Activated CD4-positive, alpha-beta T cell treated with anti-CD3 and anti-CD28 coated beads for 36 hours (primary cell): ENCODE data around the gene PVR. TPM values are rescaled to one million over a fixed set of nuclear protein-coding genes. Genes with fewer than 3 reads are reported as not detected.

Experiments used
- ATAC-seq: fragments of 200-7000 bp; cut with Tn5 transposase; one replicate; pipeline ENCODE4 v1.10.0; 2021; ENCODE audit warnings: mild to moderate bottlenecking, moderate library complexity
- CTCF ChIA-PET: fragments of 350-600 bp; sonication (Branson Sonifier 250); formaldehyde crosslinking; loops from one replicate; lab custom pipeline; 2021; ENCODE audit warnings: antibody characterized with exemption; lab: Charles Lee
- POLR2A ChIA-PET: fragments of 350-600 bp; sonication (Branson Sonifier 250); formaldehyde crosslinking; loops from one replicate; lab custom pipeline; 2021; ENCODE audit warnings: antibody characterized with exemption, inconsistent platforms; lab: Charles Lee
- DNase-seq: peaks from one replicate; pipeline ENCODE4 v3.0.0-alpha.2; 2020
- H3K27ac Mint-ChIP-seq: one replicate; pipeline ENCODE4 v1.8.0; 2021; ENCODE audit warnings: mixed read lengths
- H3K27me3 Mint-ChIP-seq: one replicate; pipeline ENCODE4 v1.8.0; 2021; ENCODE audit warnings: mixed read lengths
- H3K36me3 Mint-ChIP-seq: one replicate; pipeline ENCODE4 v1.8.0; 2021; ENCODE audit warnings: low read depth, mixed read lengths
- H3K4me1 Mint-ChIP-seq: one replicate; pipeline ENCODE4 v1.8.0; 2021; ENCODE audit warnings: mixed read lengths
- H3K4me3 Mint-ChIP-seq: one replicate; pipeline ENCODE4 v1.8.0; 2021; ENCODE audit warnings: mild to moderate bottlenecking, moderate library complexity, mixed read lengths
- H3K9me3 Mint-ChIP-seq: one replicate; pipeline ENCODE4 v1.8.0; 2021; ENCODE audit warnings: low read depth, mixed read lengths
- intact Hi-C, 2 experiments: fragments of 100-400 bp; cut with DNase I in 1 of 2; cut with micrococcal nuclease in 1 of 2; formaldehyde crosslinking; loops; one replicate each; pipeline versions ENCODE4 v1.14.2 to v1.15.1; 2022 to 2024; cut with DNase I, micrococcal nuclease
- total RNA-seq, 2 experiments: library from RNA; stranded (reverse); gene quantifications; one replicate each; pipeline ENCODE4 v1.2.3, GENCODE V29; 2021

Gene PVR
- total RNA-seq, 2 experiments from 2014 or later = 10.9 to 11.3 TPM

DNA sequence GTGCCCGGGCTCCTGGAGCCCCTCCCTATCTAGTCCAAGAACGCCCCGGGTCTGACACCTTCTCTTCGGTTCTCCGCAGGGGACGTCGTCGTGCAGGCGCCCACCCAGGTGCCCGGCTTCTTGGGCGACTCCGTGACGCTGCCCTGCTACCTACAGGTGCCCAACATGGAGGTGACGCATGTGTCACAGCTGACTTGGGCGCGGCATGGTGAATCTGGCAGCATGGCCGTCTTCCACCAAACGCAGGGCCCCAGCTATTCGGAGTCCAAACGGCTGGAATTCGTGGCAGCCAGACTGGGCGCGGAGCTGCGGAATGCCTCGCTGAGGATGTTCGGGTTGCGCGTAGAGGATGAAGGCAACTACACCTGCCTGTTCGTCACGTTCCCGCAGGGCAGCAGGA is 3.4 kb downstream of the PVR start:
- no peaks in the 10 kb centered on the region for H3K9me3 Mint-ChIP-seq
- peaks cover 12% of the 10 kb centered on the region for H3K27me3 Mint-ChIP-seq
- intact Hi-C loops = no loop called here
- ChIA-PET CTCF (interaction anchor here (1.9 kb wide), 1 partner anchor 70 kb away, joined by 4 read pairs; no protein-coding TSS in a partner anchor), POLR2A (no interaction called here)
- DNase-seq (no peak), ATAC-seq (no peak)
- peaks cover 4% of the 10 kb centered on the region for H3K36me3 Mint-ChIP-seq
- no peak overlapping the region for H3K27ac Mint-ChIP-seq
- H3K4me3 Mint-ChIP-seq = no peak overlapping the region
- peaks cover 4% of the 10 kb centered on the region for H3K4me1 Mint-ChIP-seq

DNA sequence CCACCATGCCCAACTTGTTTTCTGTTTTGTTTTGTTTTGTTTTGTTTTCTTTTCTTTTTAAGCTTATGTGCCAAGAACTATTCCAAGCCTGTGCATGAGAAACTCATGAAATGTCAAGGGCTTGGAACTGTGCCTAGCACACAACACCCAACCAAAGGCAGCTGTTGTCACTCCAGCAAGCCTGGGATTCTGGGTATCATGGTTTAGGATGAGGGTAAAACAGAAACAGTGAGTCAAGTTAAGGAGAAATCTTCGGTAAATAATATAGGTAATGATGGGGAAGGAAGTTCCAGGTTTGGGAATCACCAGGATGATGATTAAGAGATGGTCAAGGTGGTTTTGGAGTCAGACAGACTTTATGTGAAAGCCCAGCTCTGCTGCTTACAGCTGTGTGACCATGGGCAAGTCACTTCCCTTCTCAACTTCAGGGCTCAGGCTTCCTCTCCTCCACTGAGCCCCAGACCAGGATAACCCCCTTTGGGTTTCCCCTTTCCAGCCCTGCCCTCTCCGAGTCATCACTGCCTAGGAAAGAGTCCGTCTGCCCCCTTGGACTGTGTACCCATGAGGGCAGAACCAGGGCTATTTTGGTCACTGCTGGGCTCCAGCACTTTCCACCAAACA is 5.0 kb downstream of the PVR start:
- ATAC-seq (no peak), DNase-seq (no peak)
- H3K4me3 Mint-ChIP-seq = no peak overlapping the region
- no peaks in the 10 kb centered on the region for H3K9me3 Mint-ChIP-seq
- intact Hi-C loops = no loop called here
- CTCF ChIA-PET = interaction anchor here (0.9 to 2.1 kb wide), 5 partner anchors 9 to 1222 kb away, joined by 3 to 10 read pairs (median 4); no protein-coding TSS in a partner anchor
- POLR2A ChIA-PET = interaction anchor here (0.5 to 0.6 kb wide), 2 partner anchors 14 to 15 kb away, joined by 3 read pairs; no protein-coding TSS in a partner anchor
- H3K27me3 Mint-ChIP-seq = peaks cover 7% of the 10 kb centered on the region
- H3K36me3 Mint-ChIP-seq = peaks cover 4% of the 10 kb centered on the region
- no peak overlapping the region for H3K27ac Mint-ChIP-seq
- H3K4me1 Mint-ChIP-seq = no peaks in the 10 kb centered on the region

DNA sequence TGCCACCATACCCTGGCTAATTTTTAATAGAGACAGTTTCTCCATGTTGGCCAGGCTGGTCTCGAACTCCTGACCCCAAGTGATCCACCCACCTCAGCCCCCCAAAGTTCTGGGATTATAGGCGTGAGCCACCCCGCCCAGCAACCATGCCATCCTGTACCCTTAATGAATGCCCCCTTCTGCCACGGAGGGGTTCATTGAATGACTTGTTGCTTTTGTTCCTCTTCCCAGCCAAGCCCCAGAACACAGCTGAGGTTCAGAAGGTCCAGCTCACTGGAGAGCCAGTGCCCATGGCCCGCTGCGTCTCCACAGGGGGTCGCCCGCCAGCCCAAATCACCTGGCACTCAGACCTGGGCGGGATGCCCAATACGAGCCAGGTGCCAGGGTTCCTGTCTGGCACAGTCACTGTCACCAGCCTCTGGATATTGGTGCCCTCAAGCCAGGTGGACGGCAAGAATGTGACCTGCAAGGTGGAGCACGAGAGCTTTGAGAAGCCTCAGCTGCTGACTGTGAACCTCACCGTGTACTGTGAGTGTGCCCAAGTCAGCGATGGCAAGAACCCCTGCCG is 6.0 kb downstream of the PVR start:
- POLR2A ChIA-PET = no interaction called here
- no peak overlapping the region for H3K27ac Mint-ChIP-seq

DNA sequence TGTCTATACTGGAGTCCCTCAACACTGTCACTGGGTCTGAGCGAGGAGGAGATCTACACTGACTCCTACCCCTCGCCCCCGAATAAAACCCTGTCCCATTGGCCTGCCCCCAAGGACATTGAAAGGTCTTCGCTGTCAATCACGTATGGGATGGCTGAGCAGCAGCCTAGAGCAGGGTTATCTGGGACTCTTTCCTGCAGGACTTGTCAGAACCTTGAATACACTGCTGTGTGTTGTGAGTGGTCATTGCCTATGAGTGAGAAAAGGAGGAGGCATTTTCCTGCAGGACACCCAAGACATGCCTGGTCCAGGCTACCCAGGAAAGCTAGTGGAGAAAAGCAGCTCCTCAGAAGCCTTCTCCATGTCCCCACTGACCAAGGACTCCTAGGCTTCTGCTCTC is 9.6 kb downstream of the PVR start:
- Mint-ChIP-seq H3K27me3 (no peaks in the 10 kb centered on the region), H3K4me3 (no peak overlapping the region), H3K4me1 (peaks cover 11% of the 10 kb centered on the region), H3K9me3 (no peaks in the 10 kb centered on the region), H3K36me3 (peaks cover 19% of the 10 kb centered on the region), H3K27ac (no peak overlapping the region)
- ATAC-seq (no peak), DNase-seq (no peak)
- POLR2A ChIA-PET = no interaction called here
- intact Hi-C loops = no loop called here
- CTCF ChIA-PET = interaction anchor here (1.2 to 2.1 kb wide), 4 partner anchors 55 to 118 kb away, joined by 3 to 10 read pairs (median 6); no protein-coding TSS in a partner anchor

More for the DNA sequence above, 6.0 kb downstream of the PVR start:
- CTCF ChIA-PET = interaction anchor here (1.6 to 2.1 kb wide), 2 partner anchors 79 to 121 kb away, joined by 3 to 10 read pairs; no protein-coding TSS in a partner anchor
- ATAC-seq (no peak), DNase-seq (no peak)
- Mint-ChIP-seq H3K36me3 (peaks cover 7% of the 10 kb centered on the region), H3K4me3 (no peak overlapping the region), H3K4me1 (peaks cover 5% of the 10 kb centered on the region), H3K27me3 (peaks cover 7% of the 10 kb centered on the region), H3K9me3 (no peaks in the 10 kb centered on the region)
- intact Hi-C loops = no loop called here

DNA sequence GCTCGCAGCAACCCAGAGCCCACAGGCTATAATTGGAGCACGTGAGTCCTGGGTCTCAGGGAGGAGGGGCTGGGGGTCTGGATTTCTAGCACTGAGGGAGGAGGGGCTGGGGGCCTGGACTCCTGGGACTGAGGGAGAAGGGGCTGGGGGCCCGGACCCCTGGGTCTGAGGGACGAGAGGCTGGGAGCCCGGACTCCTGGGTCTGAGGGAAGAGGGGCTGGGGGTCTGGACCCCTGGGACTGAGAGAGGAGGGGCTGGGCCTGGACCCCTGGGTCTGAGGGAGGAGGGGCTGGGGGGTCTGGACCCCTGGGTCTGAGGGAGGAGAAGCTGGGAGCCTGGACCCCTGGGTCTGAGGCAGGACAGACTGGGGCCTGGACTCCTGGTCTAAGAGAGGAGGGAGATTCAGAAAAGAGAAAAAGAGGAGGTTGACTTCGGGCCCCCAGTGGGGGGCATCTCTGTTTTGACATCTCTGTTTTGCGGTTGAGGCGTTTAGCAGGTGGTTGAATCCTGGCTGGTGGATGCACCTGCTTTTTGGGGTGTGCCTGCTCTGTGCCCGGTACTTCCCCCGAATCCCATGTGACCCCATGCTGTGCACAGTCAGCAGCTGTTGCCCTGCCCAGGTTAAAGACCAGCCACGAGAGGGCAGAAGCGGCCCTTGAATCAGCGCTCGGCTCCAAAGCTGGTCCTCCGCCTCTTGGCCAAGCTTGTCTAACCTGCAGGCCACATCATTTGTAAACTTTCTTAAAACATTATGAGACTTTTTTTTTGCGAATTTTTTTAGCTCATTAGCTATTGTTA is 10.5 kb downstream of the PVR start:
- Mint-ChIP-seq H3K9me3 (no peaks in the 10 kb centered on the region), H3K27ac (no peak overlapping the region), H3K4me1 (peaks cover 11% of the 10 kb centered on the region), H3K36me3 (peaks cover 19% of the 10 kb centered on the region), H3K27me3 (no peaks in the 10 kb centered on the region), H3K4me3 (no peak overlapping the region)
- ChIA-PET CTCF (interaction anchor here (0.5 to 2.1 kb wide), 20 partner anchors 8 to 1398 kb away, joined by 3 to 10 read pairs (median 3); partner anchors contain the start of gene PVR), POLR2A (interaction anchor here (0.7 kb wide), 2 partner anchors 31 to 94 kb away, joined by 5 to 6 read pairs; no protein-coding TSS in a partner anchor)
- intact Hi-C loops = loop anchor here in 1 of 2 experiments (1.0 to 2.0 kb wide), 4 partner anchors 39 to 191 kb away; no protein-coding TSS in a partner anchor
- DNase-seq (peak; percentile 89), ATAC-seq (peak; percentile 97)

DNA sequence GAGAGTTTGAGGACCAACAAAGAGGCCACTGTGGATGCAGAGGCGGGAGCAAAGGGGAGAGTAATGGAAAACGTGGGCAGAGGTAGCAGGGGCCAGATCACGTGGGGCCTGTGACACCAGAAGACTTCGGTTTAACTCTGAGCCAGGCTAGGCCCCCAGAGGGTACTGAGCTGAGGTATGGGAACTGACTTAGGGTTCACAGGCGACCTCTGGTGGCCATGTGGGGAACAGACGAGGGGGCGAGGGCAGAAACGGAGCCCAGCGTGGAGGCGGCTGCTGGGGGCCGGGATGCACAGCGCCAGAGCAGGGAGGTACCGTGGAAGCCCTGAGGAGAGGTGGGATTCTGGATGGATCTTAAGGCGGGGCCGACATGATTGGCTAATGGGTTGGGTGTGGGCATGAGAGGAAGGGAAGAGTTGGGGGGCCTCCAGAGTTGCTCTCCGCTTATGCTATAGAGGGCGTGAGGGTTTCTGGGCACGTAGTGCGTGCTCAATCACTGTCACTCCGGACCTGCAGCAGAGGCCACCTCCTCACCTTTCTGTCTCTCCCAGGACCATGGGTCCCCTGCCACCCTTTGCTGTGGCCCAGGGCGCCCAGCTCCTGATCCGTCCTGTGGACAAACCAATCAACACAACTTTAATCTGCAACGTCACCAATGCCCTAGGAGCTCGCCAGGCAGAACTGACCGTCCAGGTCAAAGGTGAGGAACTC is 13.7 kb downstream of the PVR start:
- ChIA-PET CTCF (interaction anchor here (0.6 to 3.1 kb wide), 15 partner anchors 9 to 114 kb away, joined by 3 to 35 read pairs (median 4); partner anchors contain the start of gene PVR), POLR2A (no interaction called here)
- intact Hi-C loops = loop anchor here (1.0 kb wide), 2 partner anchors 80 to 86 kb away; no protein-coding TSS in a partner anchor
- Mint-ChIP-seq H3K9me3 (no peaks in the 10 kb centered on the region), H3K4me1 (peaks cover 11% of the 10 kb centered on the region), H3K27me3 (no peaks in the 10 kb centered on the region), H3K36me3 (peaks cover 15% of the 10 kb centered on the region), H3K4me3 (no peak overlapping the region), H3K27ac (no peak overlapping the region)
- ATAC-seq (peak; percentile 71), DNase-seq (peak; percentile 85)

DNA sequence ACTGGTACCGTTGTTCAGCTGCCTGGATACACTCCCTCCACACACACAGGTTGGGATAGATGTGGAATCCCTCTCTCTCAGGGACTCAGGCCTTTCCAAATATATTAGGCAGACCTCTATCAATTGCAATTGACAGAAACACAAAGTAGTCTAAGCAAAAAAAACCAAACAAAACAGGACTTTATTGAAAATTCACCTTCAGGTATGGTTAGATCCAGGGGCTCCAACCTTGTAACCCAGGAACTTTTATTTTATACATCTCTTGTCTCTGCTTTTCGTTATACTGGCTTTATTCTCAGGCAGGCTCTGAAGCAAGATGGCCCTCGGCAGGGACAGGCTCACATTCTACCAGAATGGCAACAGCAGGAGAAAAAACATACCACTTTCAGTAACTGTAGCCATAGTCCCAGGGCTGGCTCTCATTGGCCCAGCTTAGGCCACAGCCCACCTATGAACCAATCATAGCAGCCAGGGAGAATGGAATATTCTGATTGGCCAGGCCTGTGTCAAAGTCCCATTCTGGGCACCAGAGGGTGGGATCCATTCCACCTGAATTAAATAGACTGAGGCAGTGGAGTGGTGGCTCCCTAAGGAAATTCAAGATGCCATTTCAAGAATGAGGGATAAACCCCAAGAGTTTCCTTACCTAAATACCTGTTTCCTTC is 14.5 kb downstream of the PVR start:
- POLR2A ChIA-PET = no interaction called here
- Mint-ChIP-seq H3K4me3 (no peak overlapping the region), H3K27ac (no peak overlapping the region), H3K36me3 (peaks cover 15% of the 10 kb centered on the region), H3K9me3 (no peaks in the 10 kb centered on the region), H3K27me3 (no peaks in the 10 kb centered on the region), H3K4me1 (peaks cover 11% of the 10 kb centered on the region)
- CTCF ChIA-PET = interaction anchor here (0.5 to 3.1 kb wide), 9 partner anchors 10 to 1379 kb away, joined by 3 to 35 read pairs (median 6); no protein-coding TSS in a partner anchor
- ATAC-seq (no peak), DNase-seq (no peak)
- intact Hi-C loops = no loop called here

DNA sequence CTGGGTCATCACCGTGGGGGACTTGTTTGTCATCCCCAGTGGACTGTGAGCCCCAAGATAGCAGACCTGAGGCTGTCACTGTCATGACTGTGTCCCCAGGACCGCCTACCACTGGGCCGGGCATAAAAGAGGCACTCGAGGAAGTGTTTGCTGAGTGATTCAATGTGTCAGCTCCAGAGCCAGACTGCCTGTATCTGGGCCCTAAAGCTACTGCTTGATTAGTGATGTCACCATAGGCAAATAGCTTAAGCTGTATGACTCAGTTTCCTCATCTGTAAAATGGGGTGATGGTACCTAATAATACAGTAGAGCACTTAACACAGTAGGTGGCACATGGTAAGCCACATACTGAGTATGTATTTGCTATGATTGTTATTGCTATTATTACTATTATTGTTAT is 16.4 kb downstream of the PVR start:
- no peak overlapping the region for H3K4me3 Mint-ChIP-seq
- no peak overlapping the region for H3K27ac Mint-ChIP-seq
- CTCF ChIA-PET = interaction anchor here (0.6 to 2.0 kb wide), 3 partner anchors 52 to 89 kb away, joined by 3 to 6 read pairs (median 3); no protein-coding TSS in a partner anchor
- peaks cover 5% of the 10 kb centered on the region for H3K4me1 Mint-ChIP-seq
- H3K9me3 Mint-ChIP-seq = no peaks in the 10 kb centered on the region
- POLR2A ChIA-PET = no interaction called here
- DNase-seq (no peak), ATAC-seq (no peak)
- no peaks in the 10 kb centered on the region for H3K27me3 Mint-ChIP-seq
- peaks cover 11% of the 10 kb centered on the region for H3K36me3 Mint-ChIP-seq
- intact Hi-C loops = no loop called here

DNA sequence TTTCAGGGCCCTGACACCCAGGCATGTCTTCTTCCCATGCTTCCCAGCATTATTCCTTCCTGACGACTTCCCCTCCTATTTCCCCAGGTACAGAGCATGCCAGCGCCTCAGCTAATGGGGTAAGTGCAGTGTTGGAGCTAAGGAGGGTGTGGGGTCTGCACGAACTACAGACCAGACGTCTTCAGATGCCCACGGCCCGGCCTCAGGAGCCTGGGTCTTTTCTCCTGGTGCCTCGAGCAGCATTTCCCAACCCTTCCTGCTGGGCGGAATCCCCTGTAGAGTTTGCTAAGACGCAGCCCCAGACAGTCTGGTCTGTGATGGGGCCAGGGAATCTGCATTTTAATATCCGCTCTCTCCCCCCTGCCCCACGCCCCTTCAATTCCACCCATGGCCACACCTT is 17.5 kb downstream of the PVR start:
- Mint-ChIP-seq H3K27me3 (no peaks in the 10 kb centered on the region), H3K9me3 (no peaks in the 10 kb centered on the region), H3K4me3 (no peak overlapping the region), H3K27ac (no peak overlapping the region), H3K36me3 (peaks cover 7% of the 10 kb centered on the region), H3K4me1 (peaks cover 5% of the 10 kb centered on the region)
- ChIA-PET CTCF (interaction anchor here (1.0 kb wide), 1 partner anchor 78 kb away, joined by 3 read pairs; no protein-coding TSS in a partner anchor), POLR2A (no interaction called here)
- ATAC-seq = no peak
- intact Hi-C loops = no loop called here
- no peak for DNase-seq

DNA sequence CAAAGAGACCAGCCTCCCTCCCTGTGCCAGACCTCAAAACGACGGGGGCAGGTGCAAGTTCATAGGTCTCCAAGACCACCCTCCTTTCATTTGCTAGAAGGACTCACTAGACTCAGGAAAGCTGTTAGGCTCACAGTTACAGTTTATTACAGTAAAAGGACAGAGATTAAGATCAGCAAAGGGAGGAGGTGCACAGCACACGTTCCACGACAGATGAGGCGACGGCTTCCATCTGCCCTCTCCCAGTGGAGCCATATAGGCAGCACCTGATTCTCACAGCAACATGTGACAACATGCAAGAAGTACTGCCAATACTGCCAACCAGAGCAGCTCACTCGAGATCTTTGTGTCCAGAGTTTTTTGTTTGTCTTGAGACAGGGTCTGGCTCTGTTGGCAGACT is 18.2 kb downstream of the PVR start:
- peaks cover 5% of the 10 kb centered on the region for H3K4me1 Mint-ChIP-seq
- intact Hi-C loops = no loop called here

More for the DNA sequence above, 18.2 kb downstream of the PVR start:
- ATAC-seq = no peak
- no peaks in the 10 kb centered on the region for H3K27me3 Mint-ChIP-seq
- no peaks in the 10 kb centered on the region for H3K9me3 Mint-ChIP-seq
- no peak overlapping the region for H3K27ac Mint-ChIP-seq
- H3K36me3 Mint-ChIP-seq = peaks cover 3% of the 10 kb centered on the region
- H3K4me3 Mint-ChIP-seq = no peak overlapping the region
- no peak for DNase-seq
- ChIA-PET CTCF (interaction anchor here (0.6 to 1.7 kb wide), 4 partner anchors 11 to 79 kb away, joined by 3 to 5 read pairs (median 3); no protein-coding TSS in a partner anchor), POLR2A (no interaction called here)
